UCSD-AML1 (cell line): ENCODE results near the gene RAG1.
"Not testable (repeated sequence)": the region's sequence is repeated elsewhere in the genome, so short reads cannot be mapped to it uniquely, and the experiment has no call there.

Experiments used
- DNase-seq: peaks from one replicate; lab custom pipeline; 2025; ENCODE audit not compliant: unreplicated experiment; lab: John Stamatoyannopoulos, UW

Gene RAG1

GRCh38 chr11:36567694-36568093 lies at the start of gene RAG1:
Gene RAG1, plus strand, starts transcription at chr11:36568007. Its CDS starts 5,298 bp downstream, at chr11:36573305.
- DNase-seq, result no peak

- DNase-seq, result no peak
Measured at GRCh38 chr11:36530840-36531239, 37.0 kb upstream of the RAG1 start.

- DNase-seq, result peak; percentile 38
Measured at GRCh38 chr11:36532941-36533601, 34.7 kb upstream of the RAG1 start.

- no peak for DNase-seq
Measured at GRCh38 chr11:36534276-36534840, 33.4 kb upstream of the RAG1 start.

- peak; percentile 48 for DNase-seq
Measured at GRCh38 chr11:36540998-36541397, 26.8 kb upstream of the RAG1 start.

- DNase-seq, result no peak
Measured at GRCh38 chr11:36550385-36551115, 17.3 kb upstream of the RAG1 start.

GRCh38 chr11:36557390-36557789 lies 10.4 kb upstream of the RAG1 start:
- DNase-seq, result not testable (repeated sequence)

GRCh38 chr11:36557991-36558390 lies 9.8 kb upstream of the RAG1 start:
- no peak for DNase-seq

- no peak for DNase-seq
Measured at GRCh38 chr11:36558571-36559413, 9.0 kb upstream of the RAG1 start.

- DNase-seq, result peak; percentile 28
Measured at GRCh38 chr11:36564376-36565030, 3.3 kb upstream of the RAG1 start.

- DNase-seq, result no peak
Measured at GRCh38 chr11:36565031-36565610, 2.7 kb upstream of the RAG1 start.

GRCh38 chr11:36566407-36567053 lies 1.3 kb upstream of the RAG1 start:
- DNase-seq, result no peak

GRCh38 chr11:36569095-36569494 lies 1.3 kb downstream of the RAG1 start:
- DNase-seq, result no peak

GRCh38 chr11:36574486-36574885 lies 6.7 kb downstream of the RAG1 start:
- no peak for DNase-seq

- no peak for DNase-seq
Measured at GRCh38 chr11:36577373-36577772, 9.6 kb downstream of the RAG1 start.

GRCh38 chr11:36577859-36578258 lies 10.1 kb downstream of the RAG1 start:
- DNase-seq, result no peak

GRCh38 chr11:36578458-36578857 lies 10.7 kb downstream of the RAG1 start:
- no peak for DNase-seq

- no peak for DNase-seq
Measured at GRCh38 chr11:36581536-36581935, 13.7 kb downstream of the RAG1 start.

- DNase-seq, result no peak
Measured at GRCh38 chr11:36583667-36584066, 15.9 kb downstream of the RAG1 start.

- no peak for DNase-seq
Measured at GRCh38 chr11:36586543-36586942, 18.7 kb downstream of the RAG1 start.
